Measurements from ENCODE around the gene TTC7B. TPM values are rescaled to one million over a fixed set of nuclear protein-coding genes. Genes with fewer than 3 reads are reported as not detected.
A peak's percentile ranks its signal among the peaks of the same experiment; 100 is the strongest.

Gene TTC7B
- total and polyA plus RNA-seq, 2 of the 13 experiments (the other 11 are each of a cell fraction or from before 2014, with no cell fraction given), result 1.3 to 3.2 TPM

GRCh38 chr14:90814806-90815571, 1.2 kb downstream of the TTC7B start:
- BruUV-seq (replicated peaks), result no TSS peak
- in situ Hi-C loops (cut with HindIII; ENCODE audit: extremely low pct_ligation_motif_present, low pct_unique_long_range_greater_than_20kb), result no loop called here

More at GRCh38 chr14:90814806-90815571, 1.2 kb downstream of the TTC7B start:
- no peaks in the 10 kb centered on the region for H3K79me2 ChIP-seq (ENCODE audit: insufficient read depth, low read length)
- 59% methylated on average over 10 of the region's 13 CpGs for WGBS (ENCODE audit: low lambda C conversion rate)
- no peaks in the 10 kb centered on the region for H3K36me3 ChIP-seq (replicated peaks in 1 of 2; ENCODE audit: control insufficient read depth in 1 of 2, insufficient read depth in 2 of 2, low read length in 2 of 2)
- TF ChIP-seq TEAD2 (CRISPR knock-in tag; IDR thresholded peaks at IDR 0.05) (no peak), PAXIP1 (CRISPR knock-in tag; conservative IDR thresholded peaks at IDR 0.05) (no peak), GFI1 (CRISPR knock-in tag; IDR thresholded peaks at IDR 0.05; ENCODE audit: borderline replicate concordance) (no peak), ELK4 (CRISPR knock-in tag; IDR thresholded peaks at IDR 0.05; ENCODE audit: borderline replicate concordance) (no peak), ZNF441 (CRISPR knock-in tag; IDR thresholded peaks at IDR 0.05; ENCODE audit: borderline replicate concordance) (no peak)
- H2AFZ ChIP-seq (ENCODE audit: low read length), result peak overlapping the region; percentile 60
- CTCF ChIA-PET (ENCODE audit: low intra/inter-chr PET ratio, low total read pairs), result no interaction called here
- FAIRE-seq (no peak), DNase-seq (ENCODE audit: low spot score) (no peak), ATAC-seq (no peak)
- H3K9ac ChIP-seq (ENCODE audit: insufficient read depth, low read depth, low read length), result no peak overlapping the region
- intact Hi-C loops (cut with micrococcal nuclease; ENCODE audit: unreplicated experiment), result no loop called here
- peak overlapping the region in 2 of 3 experiments; percentile 35 to 65; a peak in 3 of 6 replicates for H3K4me3 ChIP-seq (replicated peaks in 1 of 3; ENCODE audit: insufficient read depth in 1 of 3, low read depth in 2 of 3, low read length in 3 of 3)
- H3K4me1 ChIP-seq (ENCODE audit: insufficient read depth, low read length), result peaks cover 30% of the 10 kb centered on the region
- no peak overlapping the region for H3K27ac ChIP-seq (ENCODE audit: extremely low read length, insufficient read depth, low read length)
- peak overlapping the region; percentile 64 for H3K4me2 ChIP-seq (ENCODE audit: low read depth, low read length)
- peaks cover 1 to 20% of the 10 kb centered on the region in 2 experiments for H3K27me3 ChIP-seq (ENCODE audit: control insufficient read depth in 1 of 2, insufficient read depth in 2 of 2, low read length in 2 of 2)
- H3K9me3 ChIP-seq (ENCODE audit: low read length), result no peaks in the 10 kb centered on the region
- no peaks in the 10 kb centered on the region for H4K20me1 ChIP-seq (ENCODE audit: insufficient read depth, low read length)
- POLR2A ChIA-PET, result no interaction called here
